Measurements from ENCODE around the gene ACKR3.
A peak's percentile ranks its signal among the peaks of the same experiment; 100 is the strongest.

ACKR3 gene

GRCh38 chr2:236581546-236581945 is 11.9 kb downstream of the ACKR3 start:
- DNase-seq (ENCODE audit: low read depth, low spot score): no peak
- no peak overlapping the region for H3K27ac ChIP-seq

- H3K27ac ChIP-seq: no peak overlapping the region
- no peak for DNase-seq (ENCODE audit: low read depth, low spot score)
Observed at GRCh38 chr2:236582968-236583367, 13.3 kb downstream of the ACKR3 start.

GRCh38 chr2:236583621-236584203 is 14.1 kb downstream of the ACKR3 start:
- DNase-seq (ENCODE audit: low read depth, low spot score): no peak
- no peak overlapping the region for H3K27ac ChIP-seq

- DNase-seq (ENCODE audit: low read depth, low spot score): no peak
- no peak overlapping the region for H3K27ac ChIP-seq
Observed at GRCh38 chr2:236584521-236585384, 15.1 kb downstream of the ACKR3 start.

GRCh38 chr2:236585966-236586365 is 16.3 kb downstream of the ACKR3 start:
- DNase-seq (ENCODE audit: low read depth, low spot score): no peak

GRCh38 chr2:236587861-236588815 is 18.5 kb downstream of the ACKR3 start:
- DNase-seq (ENCODE audit: low read depth, low spot score): no peak
- no peak overlapping the region for H3K27ac ChIP-seq

More at GRCh38 chr2:236585966-236586365, 16.3 kb downstream of the ACKR3 start:
- H3K27ac ChIP-seq: no peak overlapping the region

GRCh38 chr2:236588932-236589592 is 19.4 kb downstream of the ACKR3 start:
- DNase-seq (ENCODE audit: low read depth, low spot score): no peak
- no peak overlapping the region for H3K27ac ChIP-seq

DNA sequence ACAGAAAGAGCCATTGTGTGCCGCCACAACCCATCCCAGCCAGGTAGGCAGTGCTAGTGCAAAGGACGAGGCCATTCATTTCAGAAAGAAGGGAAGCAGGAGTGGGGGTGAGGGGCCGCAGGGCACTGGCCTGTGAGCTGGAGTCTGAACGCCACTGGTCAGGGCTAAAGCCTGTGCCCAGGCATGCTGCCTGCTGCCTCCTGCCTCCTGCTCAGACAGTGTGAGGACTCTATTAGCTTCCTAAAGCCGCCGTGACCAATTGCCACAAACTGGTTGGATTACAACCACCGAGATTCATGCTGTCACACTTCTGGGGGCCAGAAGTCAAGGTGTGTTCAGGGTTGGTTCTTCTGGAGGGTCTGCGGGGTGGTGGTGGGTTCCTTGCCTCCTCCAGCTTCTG is 21.2 kb downstream of the ACKR3 start:
- DNase-seq (ENCODE audit: low read depth, low spot score): no peak
- H3K27ac ChIP-seq: no peak overlapping the region

DNA sequence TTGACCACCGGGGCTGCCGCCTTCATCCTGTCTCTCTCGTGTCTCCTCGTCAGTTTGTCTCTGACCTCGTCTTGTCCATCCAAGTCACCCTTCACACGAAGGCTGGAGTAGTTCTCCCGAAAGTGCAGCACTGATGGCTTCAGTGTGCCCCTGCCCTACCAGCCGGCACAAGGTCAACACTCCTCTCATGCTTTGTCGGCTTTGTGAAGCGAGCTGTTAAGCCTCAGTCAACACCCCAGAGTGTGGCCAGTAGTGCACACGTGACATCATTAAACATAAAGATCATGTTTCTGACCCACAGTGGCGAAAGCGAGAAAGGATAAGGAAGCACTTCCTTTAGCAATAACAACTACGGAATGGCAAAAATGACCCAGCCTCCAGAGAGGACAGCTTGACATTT is 23.2 kb downstream of the ACKR3 start:
- H3K27ac ChIP-seq: no peak overlapping the region
- no peak for DNase-seq (ENCODE audit: low read depth, low spot score)

DNA sequence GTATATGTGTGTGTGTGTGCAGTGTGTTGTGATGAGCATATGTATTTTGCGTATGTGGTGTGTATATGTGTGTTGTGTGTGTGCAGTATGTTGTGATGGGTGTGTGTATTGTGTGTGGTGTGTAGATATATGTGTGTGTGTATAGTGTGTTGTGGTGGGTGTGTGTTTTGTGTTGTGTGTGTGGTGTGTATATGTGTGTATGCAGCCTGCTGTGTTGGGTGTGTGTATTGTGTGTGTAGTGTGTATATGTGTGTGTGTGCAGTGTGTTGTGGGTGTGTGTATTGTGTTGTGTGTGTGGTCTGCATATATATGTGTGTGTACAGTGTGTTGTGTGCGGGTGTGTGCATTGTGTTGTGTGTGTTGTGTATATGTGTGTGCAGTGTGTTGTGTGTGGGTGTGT is 23.9 kb downstream of the ACKR3 start:
- H3K27ac ChIP-seq: no peak overlapping the region
- DNase-seq (ENCODE audit: low read depth, low spot score): no peak

DNA sequence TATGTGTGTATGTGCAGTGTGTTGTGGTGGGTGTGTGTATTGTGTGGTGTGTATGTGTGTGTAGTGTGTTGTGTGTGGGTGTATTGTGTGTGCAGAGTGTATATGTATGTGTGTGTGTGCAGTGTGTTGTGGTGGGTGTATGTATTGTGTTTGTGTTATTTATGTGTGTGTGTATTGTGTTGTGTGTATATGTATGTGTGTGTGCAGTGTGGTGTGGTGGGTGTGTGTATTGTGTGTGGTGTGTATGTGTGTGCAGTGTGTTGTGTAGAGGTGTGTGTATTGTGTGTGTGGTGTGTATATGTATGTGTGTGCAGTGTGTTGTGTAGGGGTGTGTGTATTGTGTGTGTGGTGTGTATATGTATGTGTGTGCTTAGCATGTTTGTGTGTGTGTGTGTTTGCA is 24.3 kb downstream of the ACKR3 start:
- no peak overlapping the region for H3K27ac ChIP-seq
- DNase-seq (ENCODE audit: low read depth, low spot score): no peak

DNA sequence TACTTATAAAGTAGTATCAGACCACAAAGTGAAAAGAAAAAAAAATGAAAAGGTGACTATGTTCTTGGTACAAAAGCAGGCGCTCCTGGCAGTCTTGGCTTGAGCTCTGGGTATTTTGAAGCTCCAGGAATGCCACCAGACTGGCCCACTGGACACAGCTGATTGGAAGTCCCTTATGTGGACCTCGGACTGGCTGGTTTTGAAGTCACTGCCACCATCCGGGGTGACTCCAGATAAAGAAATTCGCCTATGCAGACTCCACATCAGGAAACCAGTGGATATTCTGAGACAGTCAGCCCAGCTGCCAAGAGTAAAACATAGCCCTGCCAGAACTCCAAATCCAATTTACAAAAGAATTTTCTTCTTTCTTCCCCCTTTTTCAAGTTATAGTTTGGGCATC is 28.0 kb downstream of the ACKR3 start:
- DNase-seq (ENCODE audit: low read depth, low spot score): no peak
- H3K27ac ChIP-seq: no peak overlapping the region

GRCh38 chr2:236599059-236599458 is 29.4 kb downstream of the ACKR3 start:
- H3K27ac ChIP-seq: no peak overlapping the region
- DNase-seq (ENCODE audit: low read depth, low spot score): no peak

GRCh38 chr2:236600158-236600557 is 30.5 kb downstream of the ACKR3 start:
- H3K27ac ChIP-seq: no peak overlapping the region
- no peak for DNase-seq (ENCODE audit: low read depth, low spot score)

DNA sequence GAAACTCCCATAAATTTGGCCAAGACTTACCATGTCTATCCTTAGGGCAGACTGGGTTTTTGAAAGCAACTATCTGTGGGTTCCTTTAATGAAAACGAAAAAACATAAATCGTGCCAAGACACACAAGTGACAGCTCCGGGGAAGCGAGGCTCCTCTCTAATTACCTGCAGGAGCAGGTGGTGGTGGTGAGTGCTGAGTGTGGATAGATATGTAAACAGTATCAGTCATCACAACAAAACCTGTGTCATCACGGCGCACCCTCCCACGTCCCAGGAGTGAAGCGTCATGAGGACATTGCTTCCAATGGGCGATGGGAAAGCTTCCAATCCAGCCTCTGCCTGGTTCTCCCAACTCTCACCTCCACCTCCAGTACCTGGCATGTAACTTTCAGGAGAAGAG is 31.3 kb downstream of the ACKR3 start:
- DNase-seq (ENCODE audit: low read depth, low spot score): peak; percentile 90
- H3K27ac ChIP-seq: no peak overlapping the region

- DNase-seq (ENCODE audit: low read depth, low spot score): peak; percentile 59
- no peak overlapping the region for H3K27ac ChIP-seq
Observed at GRCh38 chr2:236601316-236602202, 31.9 kb downstream of the ACKR3 start.

GRCh38 chr2:236602678-236603077 is 33.1 kb downstream of the ACKR3 start:
- DNase-seq (ENCODE audit: low read depth, low spot score): no peak
- no peak overlapping the region for H3K27ac ChIP-seq

GRCh38 chr2:236603361-236604015 is 33.9 kb downstream of the ACKR3 start:
- no peak for DNase-seq (ENCODE audit: low read depth, low spot score)
- no peak overlapping the region for H3K27ac ChIP-seq

Measured in epithelial cell of prostate (primary cell).